ENCODE results near the gene CDV3.
A peak's percentile ranks its signal among the peaks of the same experiment; 100 is the strongest.

Gene CDV3

GRCh38 chr3:133561679-133562078, 11.8 kb upstream of the CDV3 start:
- TF ChIP-seq SPI1 (IDR thresholded peaks at IDR 0.05; ENCODE audit: borderline replicate concordance, low read depth), result 0 out of 2 replicates have a peak, but pooled peaks have one; percentile 3
- TF ChIP-seq CTCF (IDR thresholded peaks at IDR 0.05; ENCODE audit: insufficient read depth, low read length), result no peak
- TF ChIP-seq REST (IDR thresholded peaks at IDR 0.05; ENCODE audit: insufficient replicate concordance, low read depth), result no peak
- no peak for TF ChIP-seq POLR2AphosphoS5 (IDR thresholded peaks at IDR 0.05; ENCODE audit: low read depth)
- TF ChIP-seq GABPA (IDR thresholded peaks at IDR 0.05; ENCODE audit: low read depth), result no peak
- peak in 1 of 2 experiments; percentile 52 for DNase-seq (ENCODE audit: low read depth in 1 of 2, low spot score in 1 of 2)
- H3K4me3 ChIP-seq (replicated peaks; ENCODE audit: insufficient read depth, low read length), result no peak overlapping the region
- H3K27me3 ChIP-seq (ENCODE audit: insufficient read depth, poor library complexity, severe bottlenecking), result no peaks in the 10 kb centered on the region
- no peak overlapping the region for H3K27ac ChIP-seq (replicated peaks)

GRCh38 chr3:133562376-133562775, 11.1 kb upstream of the CDV3 start:
- no peak overlapping the region for H3K27ac ChIP-seq (replicated peaks)
- no peak for DNase-seq (ENCODE audit: low read depth in 1 of 2, low spot score in 1 of 2)

GRCh38 chr3:133563186-133563591, 10.3 kb upstream of the CDV3 start:
- no peak overlapping the region for H3K27ac ChIP-seq (replicated peaks)
- H3K4me3 ChIP-seq (replicated peaks; ENCODE audit: insufficient read depth, low read length), result no peak overlapping the region
- no peak for DNase-seq (ENCODE audit: low read depth in 1 of 2, low spot score in 1 of 2)
- TF ChIP-seq REST (IDR thresholded peaks at IDR 0.05; ENCODE audit: insufficient replicate concordance, low read depth) (no peak), POLR2AphosphoS5 (IDR thresholded peaks at IDR 0.05; ENCODE audit: low read depth) (no peak), GABPA (IDR thresholded peaks at IDR 0.05; ENCODE audit: low read depth) (no peak), CTCF (IDR thresholded peaks at IDR 0.05; ENCODE audit: insufficient read depth, low read length) (no peak)
- H3K27me3 ChIP-seq (ENCODE audit: insufficient read depth, poor library complexity, severe bottlenecking), result no peaks in the 10 kb centered on the region

More at GRCh38 chr3:133562376-133562775, 11.1 kb upstream of the CDV3 start:
- Histone ChIP-seq H3K4me3 (replicated peaks; ENCODE audit: insufficient read depth, low read length) (no peak overlapping the region), H3K27me3 (ENCODE audit: insufficient read depth, poor library complexity, severe bottlenecking) (no peaks in the 10 kb centered on the region)
- TF ChIP-seq SPI1 (IDR thresholded peaks at IDR 0.05; ENCODE audit: borderline replicate concordance, low read depth) (no peak), POLR2AphosphoS5 (IDR thresholded peaks at IDR 0.05; ENCODE audit: low read depth) (no peak), CTCF (IDR thresholded peaks at IDR 0.05; ENCODE audit: insufficient read depth, low read length) (no peak), REST (IDR thresholded peaks at IDR 0.05; ENCODE audit: insufficient replicate concordance, low read depth) (no peak), GABPA (IDR thresholded peaks at IDR 0.05; ENCODE audit: low read depth) (no peak)
